ENCODE measurements around the gene SOBP.

- TF ChIP-seq ZNF263 (CRISPR knock-in tag; IDR thresholded peaks at IDR 0.05; ENCODE audit: low read depth) = no peak
- TF ChIP-seq, protein P1, sequence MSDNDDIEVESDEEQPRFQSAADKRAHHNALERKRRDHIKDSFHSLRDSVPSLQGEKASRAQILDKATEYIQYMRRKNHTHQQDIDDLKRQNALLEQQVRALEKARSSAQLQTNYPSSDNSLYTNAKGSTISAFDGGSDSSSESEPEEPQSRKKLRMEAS (CRISPR knock-in tag; IDR thresholded peaks at IDR 0.05) = no peak
- no peak for TF ChIP-seq CTCF (IDR thresholded peaks at IDR 0.05)
- TF ChIP-seq TP53 (CRISPR knock-in tag; IDR thresholded peaks at IDR 0.05) = no peak
- TF ChIP-seq, protein P2, sequence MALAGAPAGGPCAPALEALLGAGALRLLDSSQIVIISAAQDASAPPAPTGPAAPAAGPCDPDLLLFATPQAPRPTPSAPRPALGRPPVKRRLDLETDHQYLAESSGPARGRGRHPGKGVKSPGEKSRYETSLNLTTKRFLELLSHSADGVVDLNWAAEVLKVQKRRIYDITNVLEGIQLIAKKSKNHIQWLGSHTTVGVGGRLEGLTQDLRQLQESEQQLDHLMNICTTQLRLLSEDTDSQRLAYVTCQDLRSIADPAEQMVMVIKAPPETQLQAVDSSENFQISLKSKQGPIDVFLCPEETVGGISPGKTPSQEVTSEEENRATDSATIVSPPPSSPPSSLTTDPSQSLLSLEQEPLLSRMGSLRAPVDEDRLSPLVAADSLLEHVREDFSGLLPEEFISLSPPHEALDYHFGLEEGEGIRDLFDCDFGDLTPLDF (CRISPR knock-in tag; IDR thresholded peaks at IDR 0.05) = no peak
- TF ChIP-seq ZNF416 (CRISPR knock-in tag; IDR thresholded peaks at IDR 0.05) = no peak
- TF ChIP-seq ZBTB43 (CRISPR knock-in tag; IDR thresholded peaks at IDR 0.05) = no peak
- TF ChIP-seq SP1 (CRISPR knock-in tag; conservative IDR thresholded peaks at IDR 0.05) = no peak
- TF ChIP-seq ZNF232 (CRISPR knock-in tag; IDR thresholded peaks at IDR 0.05) = no peak
- TF ChIP-seq, protein P3, sequence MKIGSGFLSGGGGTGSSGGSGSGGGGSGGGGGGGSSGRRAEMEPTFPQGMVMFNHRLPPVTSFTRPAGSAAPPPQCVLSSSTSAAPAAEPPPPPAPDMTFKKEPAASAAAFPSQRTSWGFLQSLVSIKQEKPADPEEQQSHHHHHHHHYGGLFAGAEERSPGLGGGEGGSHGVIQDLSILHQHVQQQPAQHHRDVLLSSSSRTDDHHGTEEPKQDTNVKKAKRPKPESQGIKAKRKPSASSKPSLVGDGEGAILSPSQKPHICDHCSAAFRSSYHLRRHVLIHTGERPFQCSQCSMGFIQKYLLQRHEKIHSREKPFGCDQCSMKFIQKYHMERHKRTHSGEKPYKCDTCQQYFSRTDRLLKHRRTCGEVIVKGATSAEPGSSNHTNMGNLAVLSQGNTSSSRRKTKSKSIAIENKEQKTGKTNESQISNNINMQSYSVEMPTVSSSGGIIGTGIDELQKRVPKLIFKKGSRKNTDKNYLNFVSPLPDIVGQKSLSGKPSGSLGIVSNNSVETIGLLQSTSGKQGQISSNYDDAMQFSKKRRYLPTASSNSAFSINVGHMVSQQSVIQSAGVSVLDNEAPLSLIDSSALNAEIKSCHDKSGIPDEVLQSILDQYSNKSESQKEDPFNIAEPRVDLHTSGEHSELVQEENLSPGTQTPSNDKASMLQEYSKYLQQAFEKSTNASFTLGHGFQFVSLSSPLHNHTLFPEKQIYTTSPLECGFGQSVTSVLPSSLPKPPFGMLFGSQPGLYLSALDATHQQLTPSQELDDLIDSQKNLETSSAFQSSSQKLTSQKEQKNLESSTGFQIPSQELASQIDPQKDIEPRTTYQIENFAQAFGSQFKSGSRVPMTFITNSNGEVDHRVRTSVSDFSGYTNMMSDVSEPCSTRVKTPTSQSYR (CRISPR knock-in tag; IDR thresholded peaks at IDR 0.05) = no peak
- TF ChIP-seq SMAD3 (CRISPR knock-in tag; IDR thresholded peaks at IDR 0.05; ENCODE audit: borderline replicate concordance) = no peak
- no peak for TF ChIP-seq FOXP1 (CRISPR knock-in tag; IDR thresholded peaks at IDR 0.05; ENCODE audit: borderline replicate concordance)
Observed at GRCh38 chr6:107699697-107700325, 209.9 kb downstream of the SOBP start.

Measured in WTC11 (cell line).